ENCODE measurements around the gene SMLR1. TPM values are rescaled to one million over a fixed set of nuclear protein-coding genes. Genes with fewer than 3 reads are reported as not detected.

The SMLR1 gene
- total RNA-seq, 1 experiment from 2014 or later: not detected

DNA sequence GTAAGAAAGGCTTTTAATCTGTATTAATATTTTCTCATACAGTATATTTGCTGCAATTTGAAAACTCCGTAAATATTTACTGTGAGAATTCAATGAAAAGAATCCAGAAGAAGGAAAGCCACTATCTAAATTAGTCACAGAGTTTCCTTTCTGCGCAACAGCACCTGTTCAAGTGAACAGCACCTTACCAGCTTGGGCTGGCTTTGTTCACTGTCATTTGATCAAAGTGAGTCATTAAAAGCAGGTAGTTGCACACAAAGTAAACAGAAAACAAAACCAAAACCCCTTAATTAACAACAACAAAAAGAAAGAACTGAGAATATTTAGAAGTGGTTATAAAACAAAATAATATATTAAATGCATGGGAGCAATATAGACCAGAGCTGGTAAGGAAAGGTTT lies 12.8 kb downstream of the SMLR1 start:
- H3K4me1 ChIP-seq (ENCODE audit: control insufficient read depth in 1 of 2, insufficient read depth in 2 of 2, low read length in 2 of 2): no peaks in the 10 kb centered on the region
- no peak overlapping the region for H3K4me2 ChIP-seq (ENCODE audit: low read length)
- no peak for DNase-seq (ENCODE audit: low read depth, low spot score)
- ATAC-seq: no peak
- no peaks in the 10 kb centered on the region for H3K27me3 ChIP-seq (ENCODE audit: insufficient read depth, low read length)
- no peak for TF ChIP-seq EGR1 (IDR thresholded peaks at IDR 0.05; ENCODE audit: low read depth)
- no peak for TF ChIP-seq EZH2phosphoT487 (IDR thresholded peaks at IDR 0.05; ENCODE audit: borderline replicate concordance)
- TF ChIP-seq ZFX (IDR thresholded peaks at IDR 0.05): no peak
- no peak for TF ChIP-seq ZBTB33 (IDR thresholded peaks at IDR 0.05; ENCODE audit: extremely low read depth, insufficient replicate concordance, low read length)
- TF ChIP-seq SIN3A (IDR thresholded peaks at IDR 0.05; ENCODE audit: low read depth): no peak
- no peak for TF ChIP-seq FOSL1 (IDR thresholded peaks at IDR 0.05; ENCODE audit: low read depth)
- no peak for TF ChIP-seq CEBPB (IDR thresholded peaks at IDR 0.05; ENCODE audit: low read depth)
- TF ChIP-seq POLR2AphosphoS5 (IDR thresholded peaks at IDR 0.05; ENCODE audit: low read depth, low read length): no peak
- no peak for TF ChIP-seq YY1 (IDR thresholded peaks at IDR 0.05; ENCODE audit: extremely low read depth, insufficient replicate concordance, low read depth, low read length)
- no peak for TF ChIP-seq ZNF274 (IDR thresholded peaks at IDR 0.05; ENCODE audit: low read depth, low read length)
- TF ChIP-seq RAD21 (IDR thresholded peaks at IDR 0.05; ENCODE audit: low read depth): no peak
- no peak for TF ChIP-seq EZH2 (IDR thresholded peaks at IDR 0.05)
- no peak for TF ChIP-seq TCF7L2 (IDR thresholded peaks at IDR 0.05; ENCODE audit: borderline replicate concordance, extremely low read depth, insufficient read depth, insufficient read length)
- no peaks in the 10 kb centered on the region for H3K9me3 ChIP-seq (ENCODE audit: control insufficient read depth in 1 of 2, insufficient read depth in 1 of 2, low read depth in 1 of 2, low read length in 2 of 2)
- RAD21 ChIA-PET (ENCODE audit: low non-redundant PET in 1 of 2, low total read pairs in 2 of 2, uncharacterized antibody in 2 of 2, unreplicated experiment in 2 of 2): interaction anchor here in 1 of 2 experiments (0.5 kb wide), 1 partner anchor 160 kb away, joined by 4 read pairs; no protein-coding TSS in a partner anchor
- H3K9me2 ChIP-seq (ENCODE audit: insufficient read depth): no peaks in the 10 kb centered on the region
- no peak overlapping the region for H2AFZ ChIP-seq (ENCODE audit: low read depth, low read length, poor library complexity, severe bottlenecking)
- no peak overlapping the region for H3K9ac ChIP-seq (ENCODE audit: low read length)
- CTCF ChIA-PET: no interaction called here
- H3K36me3 ChIP-seq (ENCODE audit: control insufficient read depth in 1 of 2, insufficient read depth in 2 of 2, low read length in 2 of 2): no peaks in the 10 kb centered on the region
- POLR2A ChIA-PET: no interaction called here
- no TSS peak for BruUV-seq (replicated peaks)
- intact Hi-C loops (cut with micrococcal nuclease): loop anchor here (5.0 kb wide), 3 partner anchors 518 to 803 kb away; no protein-coding TSS in a partner anchor
- no peaks in the 10 kb centered on the region for H3K79me2 ChIP-seq (ENCODE audit: insufficient read depth, low read length)
- no peak overlapping the region for H3K4me3 ChIP-seq (replicated peaks in 1 of 2; ENCODE audit: low read depth in 1 of 2, low read length in 2 of 2)
- H4K20me1 ChIP-seq (ENCODE audit: insufficient read depth): no peaks in the 10 kb centered on the region
- H3K27ac ChIP-seq (ENCODE audit: low read depth, low read length): no peak overlapping the region

Measured in HCT116 (cell line).